HCT116 (cell line): ENCODE results near the gene STK39. TPM values are rescaled to one million over a fixed set of nuclear protein-coding genes. Genes with fewer than 3 reads are reported as not detected.

Source experiments
- ATAC-seq: fragments of 200-7000 bp; cut with Tn5 transposase; 2 replicates; pipeline ENCODE4 v1.9.1; 2020; ENCODE audit warnings: mild to moderate bottlenecking, moderate library complexity
- BruUV-seq: library from RNA; stranded (reverse); fragments of 400-500 nt; replicated peaks from 2 replicates; lab custom pipeline; 2021; lab: Mats Ljungman, UMichigan
- CTCF ChIA-PET: fragments of 300-600 bp; sonication (Branson Sonifier 250); formaldehyde crosslinking; loops from one replicate; lab custom pipeline; 2021; ENCODE audit warnings: antibody characterized with exemption; lab: Charles Lee
- POLR2A ChIA-PET: fragments of 300-600, 350-600 bp; sonication (Branson Sonifier 250); formaldehyde crosslinking; loops from one replicate; lab custom pipeline; 2021; ENCODE audit warnings: antibody characterized with exemption; lab: Charles Lee
- RAD21 ChIA-PET, 2 experiments: fragments of 300-600 bp; sonication (Branson Sonifier 250); formaldehyde crosslinking; loops; one replicate each; lab custom pipeline; 2023; ENCODE audit warnings: low total read pairs in 2 of 2; ENCODE audit not compliant: uncharacterized antibody in 2 of 2, unreplicated experiment in 2 of 2, low non-redundant PET in 1 of 2; lab: Charles Lee
- DNase-seq: peaks from one replicate; pipeline ENCODE4 v3.0.0-alpha.2; 2010; ENCODE audit warnings: low read depth, low spot score
- H2AFZ ChIP-seq: fragments of 200-600 bp; shearing (Covaris generic), sonication (generic); 2 replicates; pipeline ENCODE4 v1.6.1; 2017; ENCODE audit warnings: low read depth, mixed run types, mixed read lengths, antibody characterized with exemption, low read length; ENCODE audit not compliant: poor library complexity, severe bottlenecking
- H3K27ac ChIP-seq: 2 replicates; pipeline ENCODE4 v1.5.1; 2012; ENCODE audit warnings: low read depth, low read length
- H3K27me3 ChIP-seq: fragments of 200-600 bp; sonication (generic); 2 replicates; pipeline ENCODE4 v1.6.1; 2016; ENCODE audit warnings: mixed run types, low read length, mixed read lengths; ENCODE audit not compliant: insufficient read depth
- H3K36me3 ChIP-seq, 2 experiments: fragments of 200-500 bp in 1 of 2; fragments of 200-600 bp in 1 of 2; sonication (Bioruptor generic) in 1 of 2; sonication (generic) in 1 of 2; 2 replicates each; pipeline versions ENCODE4 v1.5.1 to v1.6.1; 2014 to 2016; ENCODE audit warnings: low read length in 2 of 2, inconsistent platforms in 1 of 2, mixed read lengths in 1 of 2, mixed run types in 1 of 2; ENCODE audit not compliant: insufficient read depth in 2 of 2, control insufficient read depth in 1 of 2
- H3K4me1 ChIP-seq, 2 experiments: fragments of 200-600 bp in 1 of 2; sonication (generic) in 1 of 2; 2 replicates each; pipeline versions ENCODE4 v1.5.1 to v1.6.1; 2012 to 2017; ENCODE audit warnings: low read length in 2 of 2, inconsistent platforms in 1 of 2, mild to moderate bottlenecking in 1 of 2, mixed read lengths in 1 of 2, mixed run types in 1 of 2, moderate library complexity in 1 of 2; ENCODE audit not compliant: insufficient read depth in 2 of 2, control insufficient read depth in 1 of 2
- H3K4me2 ChIP-seq: fragments of 200-600 bp; sonication (generic); 2 replicates; pipeline ENCODE4 v1.6.1; 2017; ENCODE audit warnings: mixed run types, low read length, mixed read lengths
- H3K4me3 ChIP-seq, 2 experiments: fragments of 200-600 bp in 1 of 2; sonication (generic) in 1 of 2; replicated peaks in 1 of 2; 2 replicates each; pipeline ENCODE4 v1.5.1; 2011 to 2016; ENCODE audit warnings: low read length in 2 of 2, control low read depth in 1 of 2, low read depth in 1 of 2, mild to moderate bottlenecking in 1 of 2, mixed read lengths in 1 of 2, mixed run types in 1 of 2
- H3K79me2 ChIP-seq: fragments of 200-600 bp; sonication (generic); 2 replicates; pipeline ENCODE4 v1.6.1; 2017; ENCODE audit warnings: mild to moderate bottlenecking, mixed run types, low read length, moderate library complexity, mixed read lengths; ENCODE audit not compliant: insufficient read depth
- H3K9ac ChIP-seq: fragments of 200-600 bp; sonication (generic); 2 replicates; pipeline ENCODE4 v1.6.1; 2016; ENCODE audit warnings: low read length, mixed read lengths
- H3K9me2 ChIP-seq: fragments of 200-600 bp; sonication (generic), shearing (Covaris generic); 2 replicates; pipeline ENCODE4 v1.6.1; 2017; ENCODE audit warnings: mixed run types, mild to moderate bottlenecking, moderate library complexity; ENCODE audit not compliant: insufficient read depth
- H3K9me3 ChIP-seq, 2 experiments: fragments of 200-500 bp in 1 of 2; fragments of 200-600 bp in 1 of 2; sonication (Bioruptor generic) in 1 of 2; sonication (generic) in 1 of 2; 2 replicates each; pipeline ENCODE4 v1.6.1; 2014 to 2017; ENCODE audit warnings: low read length in 2 of 2, mixed read lengths in 2 of 2, inconsistent platforms in 1 of 2, low read depth in 1 of 2, mild to moderate bottlenecking in 1 of 2, mixed run types in 1 of 2, moderate library complexity in 1 of 2; ENCODE audit not compliant: control insufficient read depth in 1 of 2, insufficient read depth in 1 of 2
- H4K20me1 ChIP-seq: fragments of 200-600 bp; sonication (generic), shearing (Covaris generic); 2 replicates; pipeline ENCODE4 v1.6.1; 2017; ENCODE audit warnings: mixed run types, mild to moderate bottlenecking, moderate library complexity; ENCODE audit not compliant: insufficient read depth
- ATF3 ChIP-seq: IDR thresholded peaks from 2 replicates; pipeline ENCODE4 v1.6.1; 2012
- CBX3 ChIP-seq: IDR thresholded peaks from 2 replicates; pipeline ENCODE4 v1.6.1; 2012; ENCODE audit warnings: low read depth
- CEBPB ChIP-seq: IDR thresholded peaks from 2 replicates; pipeline ENCODE4 v1.6.1; 2012; ENCODE audit warnings: low read depth
- CTCF ChIP-seq, 3 experiments: fragments of 200-600 bp in 1 of 3; sonication (generic) in 1 of 3; IDR thresholded peaks in 2 of 3; conservative IDR thresholded peaks in 1 of 3; 2 replicates each; pipeline ENCODE4 v1.5.1; 2012 to 2017; ENCODE audit warnings: low read depth in 2 of 3, low read length in 2 of 3, antibody characterized with exemption in 1 of 3, borderline replicate concordance in 1 of 3, control low read depth in 1 of 3, mild to moderate bottlenecking in 1 of 3, mixed read lengths in 1 of 3, mixed run types in 1 of 3, moderate library complexity in 1 of 3; ENCODE audit not compliant: insufficient read depth in 1 of 3
- EGR1 ChIP-seq: IDR thresholded peaks from 2 replicates; pipeline ENCODE4 v1.6.1; 2012; ENCODE audit warnings: low read depth
- ELF1 ChIP-seq: IDR thresholded peaks from 2 replicates; pipeline ENCODE4 v1.6.1; 2012; ENCODE audit warnings: low read depth, borderline replicate concordance
- EZH2 ChIP-seq: fragments of 200-600 bp; sonication (generic); IDR thresholded peaks from 2 replicates; pipeline ENCODE4 v1.6.1; 2017; ENCODE audit warnings: antibody characterized with exemption, mixed run types
- EZH2phosphoT487 ChIP-seq: fragments of 200-600 bp; IDR thresholded peaks from 2 replicates; pipeline ENCODE4 v1.6.1; 2018; ENCODE audit warnings: antibody characterized with exemption, borderline replicate concordance
- FOSL1 ChIP-seq: IDR thresholded peaks from 2 replicates; pipeline ENCODE4 v1.6.1; 2012; ENCODE audit warnings: low read depth
- JUND ChIP-seq: IDR thresholded peaks from 2 replicates; pipeline ENCODE4 v1.6.1; 2012
- POLR2A ChIP-seq: IDR thresholded peaks from 2 replicates; pipeline ENCODE4 v1.7.0; 2011; ENCODE audit warnings: borderline replicate concordance; ENCODE audit not compliant: insufficient read depth, insufficient read length; ENCODE audit errors: extremely low read depth
- POLR2AphosphoS5 ChIP-seq: IDR thresholded peaks from 2 replicates; pipeline ENCODE4 v1.6.1; 2011; ENCODE audit warnings: mild to moderate bottlenecking, low read depth, low read length, moderate library complexity
- RAD21 ChIP-seq: IDR thresholded peaks from 2 replicates; pipeline ENCODE4 v1.6.1; 2012; ENCODE audit warnings: low read depth, mild to moderate bottlenecking
- REST ChIP-seq: IDR thresholded peaks from 2 replicates; pipeline ENCODE4 v1.6.1; 2012; ENCODE audit warnings: low read depth
- SIN3A ChIP-seq: IDR thresholded peaks from 2 replicates; pipeline ENCODE4 v1.6.1; 2012; ENCODE audit warnings: low read depth
- SP1 ChIP-seq: IDR thresholded peaks from 2 replicates; pipeline ENCODE4 v1.6.1; 2012; ENCODE audit warnings: low read depth
- TCF7L2 ChIP-seq: IDR thresholded peaks from 2 replicates; pipeline ENCODE4 v1.7.0; 2011; ENCODE audit warnings: borderline replicate concordance, inconsistent platforms; ENCODE audit not compliant: insufficient read depth, insufficient read length; ENCODE audit errors: extremely low read depth
- ZBTB33 ChIP-seq: IDR thresholded peaks from 2 replicates; pipeline ENCODE4 v1.6.1; 2011; ENCODE audit warnings: mild to moderate bottlenecking, low read length, moderate library complexity; ENCODE audit not compliant: insufficient replicate concordance; ENCODE audit errors: extremely low read depth
- ZFX ChIP-seq: fragments of 450-650 bp; IDR thresholded peaks from 2 replicates; pipeline ENCODE4 v1.6.1; 2017
- ZNF274 ChIP-seq: fragments of 200-500 bp; sonication (Bioruptor generic); IDR thresholded peaks from 2 replicates; pipeline ENCODE4 v1.6.1; 2014; ENCODE audit warnings: mild to moderate bottlenecking, low read depth, low read length, inconsistent platforms
- intact Hi-C: fragments of 100-400 bp; cut with micrococcal nuclease; formaldehyde crosslinking; loops from 2 replicates; pipeline ENCODE4 v1.10.0; 2022
- total RNA-seq: library from RNA; stranded (reverse); gene quantifications from one replicate; pipeline ENCODE4 v1.2.1, GENCODE V29; 2021; ENCODE audit not compliant: unreplicated experiment

Gene STK39
- total RNA-seq, 1 experiment from 2014 or later, result 118 TPM

- POLR2A ChIA-PET, result interaction anchor here (0.6 kb wide), 1 partner anchor 87 kb away, joined by 3 read pairs; no protein-coding TSS in a partner anchor
- H3K27ac ChIP-seq, result no peak overlapping the region
- peaks cover 0 to 21% of the 10 kb centered on the region in 2 experiments; a peak in 1 of 4 replicates for H3K36me3 ChIP-seq
- H4K20me1 ChIP-seq, result peaks cover 5% of the 10 kb centered on the region; the same call in 1 of the 2 replicates
- TF ChIP-seq EZH2phosphoT487 (no peak), POLR2AphosphoS5 (no peak), CEBPB (no peak), CTCF (IDR thresholded peaks at IDR 0.05 in 2 of 3, conservative IDR thresholded peaks at IDR 0.05 in 1 of 3; ENCODE audit: borderline replicate concordance in 1 of 3, insufficient read depth in 1 of 3, low read depth in 2 of 3, low read length in 2 of 3) (no peak), REST (no peak), RAD21 (no peak), ZFX (no peak), ELF1 (no peak), SP1 (no peak), EGR1 (no peak), ZBTB33 (no peak), ZNF274 (no peak), FOSL1 (no peak), EZH2 (no peak), ATF3 (no peak), JUND (no peak), POLR2A (no peak), CBX3 (no peak), SIN3A (no peak), TCF7L2 (no peak)
- no peaks in the 10 kb centered on the region for H3K4me1 ChIP-seq
- RAD21 ChIA-PET, result no interaction called here
- BruUV-seq, result no TSS peak
- H3K27me3 ChIP-seq, result no peaks in the 10 kb centered on the region
- CTCF ChIA-PET, result no interaction called here
- ATAC-seq, result no peak
- H2AFZ ChIP-seq, result no peak overlapping the region
- DNase-seq, result no peak
- no peak overlapping the region for H3K9ac ChIP-seq
- peaks cover 37% of the 10 kb centered on the region; the same call in 1 of the 2 replicates for H3K79me2 ChIP-seq
- intact Hi-C loops, result no loop called here
- no peaks in the 10 kb centered on the region for H3K9me2 ChIP-seq
- no peak overlapping the region for H3K4me2 ChIP-seq
- H3K4me3 ChIP-seq, result no peak overlapping the region
- no peaks in the 10 kb centered on the region for H3K9me3 ChIP-seq
Observed at GRCh38 chr2:168076731-168077130, 170.7 kb downstream of the STK39 start.
